ENCODE results near the gene TAPT1.

TAPT1 gene

GRCh38 chr4:16140879-16141249, 85.4 kb downstream of the TAPT1 start:
- ChIA-PET CTCF (no interaction called here), POLR2A (no interaction called here)
- TF ChIP-seq PKNOX1 (IDR thresholded peaks at IDR 0.05) (no peak), FOXA1 (IDR thresholded peaks at IDR 0.05) (no peak), SUZ12 (IDR thresholded peaks at IDR 0.05) (no peak), LEF1 (IDR thresholded peaks at IDR 0.05; ENCODE audit: borderline replicate concordance) (no peak), TARDBP (IDR thresholded peaks at IDR 0.05) (no peak), ELF4 (IDR thresholded peaks at IDR 0.05) (no peak), CTBP1 (IDR thresholded peaks at IDR 0.05; ENCODE audit: borderline replicate concordance) (no peak), FOXM1 (IDR thresholded peaks at IDR 0.05; ENCODE audit: borderline replicate concordance) (no peak), FOXK2 (IDR thresholded peaks at IDR 0.05) (no peak), NFRKB (IDR thresholded peaks at IDR 0.05) (no peak), ARNT (IDR thresholded peaks at IDR 0.05) (no peak), ZNF384 (IDR thresholded peaks at IDR 0.05) (no peak), BHLHE40 (IDR thresholded peaks at IDR 0.05; ENCODE audit: borderline replicate concordance) (no peak), SP1 (IDR thresholded peaks at IDR 0.05) (no peak), HDGF (IDR thresholded peaks at IDR 0.05; ENCODE audit: borderline replicate concordance) (no peak)
- peak; percentile 22 for DNase-seq (ENCODE audit: extremely low spot score)

GRCh38 chr4:16140231-16140878, 85.9 kb downstream of the TAPT1 start:
- ChIA-PET CTCF (no interaction called here), POLR2A (no interaction called here)
- TF ChIP-seq L3MBTL2 (conservative IDR thresholded peaks at IDR 0.05) (no peak), FOXA1 (IDR thresholded peaks at IDR 0.05) (no peak), NFRKB (IDR thresholded peaks at IDR 0.05) (no peak), PKNOX1 (IDR thresholded peaks at IDR 0.05) (no peak), HDGF (IDR thresholded peaks at IDR 0.05; ENCODE audit: borderline replicate concordance) (no peak), LEF1 (IDR thresholded peaks at IDR 0.05; ENCODE audit: borderline replicate concordance) (no peak)
- no peak for DNase-seq (ENCODE audit: extremely low spot score)

GRCh38 chr4:16139066-16139945, 87.0 kb downstream of the TAPT1 start:
- no peak for DNase-seq (ENCODE audit: extremely low spot score)
- ChIA-PET POLR2A (no interaction called here), CTCF (no interaction called here)
- TF ChIP-seq FOXA1 (IDR thresholded peaks at IDR 0.05), result no peak
- TF ChIP-seq HDGF (IDR thresholded peaks at IDR 0.05; ENCODE audit: borderline replicate concordance), result no peak
- TF ChIP-seq TARDBP (IDR thresholded peaks at IDR 0.05), result no peak
- no peak for TF ChIP-seq PKNOX1 (IDR thresholded peaks at IDR 0.05)
- no peak for TF ChIP-seq BHLHE40 (IDR thresholded peaks at IDR 0.05; ENCODE audit: borderline replicate concordance)
- no peak for TF ChIP-seq CTBP1 (IDR thresholded peaks at IDR 0.05; ENCODE audit: borderline replicate concordance)
- TF ChIP-seq ARNT (IDR thresholded peaks at IDR 0.05), result no peak
- TF ChIP-seq FOXK2 (IDR thresholded peaks at IDR 0.05), result no peak

- DNase-seq (ENCODE audit: extremely low spot score), result no peak
- no peak for TF ChIP-seq L3MBTL2 (conservative IDR thresholded peaks at IDR 0.05)
- TF ChIP-seq TARDBP (IDR thresholded peaks at IDR 0.05), result no peak
- no peak for TF ChIP-seq LEF1 (IDR thresholded peaks at IDR 0.05; ENCODE audit: borderline replicate concordance)
- TF ChIP-seq ELF4 (IDR thresholded peaks at IDR 0.05), result no peak
- TF ChIP-seq FOXK2 (IDR thresholded peaks at IDR 0.05), result no peak
- no peak for TF ChIP-seq PKNOX1 (IDR thresholded peaks at IDR 0.05)
- TF ChIP-seq HDGF (IDR thresholded peaks at IDR 0.05; ENCODE audit: borderline replicate concordance), result no peak
- TF ChIP-seq FOXA1 (IDR thresholded peaks at IDR 0.05), result no peak
- TF ChIP-seq SP1 (IDR thresholded peaks at IDR 0.05), result no peak
- TF ChIP-seq BHLHE40 (IDR thresholded peaks at IDR 0.05; ENCODE audit: borderline replicate concordance), result no peak
- TF ChIP-seq FOXM1 (IDR thresholded peaks at IDR 0.05; ENCODE audit: borderline replicate concordance), result no peak
- TF ChIP-seq NFRKB (IDR thresholded peaks at IDR 0.05), result no peak
- TF ChIP-seq CTBP1 (IDR thresholded peaks at IDR 0.05; ENCODE audit: borderline replicate concordance), result no peak
- TF ChIP-seq ARNT (IDR thresholded peaks at IDR 0.05), result no peak
- TF ChIP-seq SUZ12 (IDR thresholded peaks at IDR 0.05), result no peak
- ChIA-PET CTCF (no interaction called here), POLR2A (no interaction called here)
Measured at GRCh38 chr4:16136827-16137226, 89.4 kb downstream of the TAPT1 start.

- ChIA-PET CTCF (no interaction called here), POLR2A (no interaction called here)
- no peak for TF ChIP-seq CTBP1 (IDR thresholded peaks at IDR 0.05; ENCODE audit: borderline replicate concordance)
- TF ChIP-seq FOXM1 (IDR thresholded peaks at IDR 0.05; ENCODE audit: borderline replicate concordance), result no peak
- no peak for TF ChIP-seq ZNF384 (IDR thresholded peaks at IDR 0.05)
- TF ChIP-seq FOXA1 (IDR thresholded peaks at IDR 0.05), result no peak
- no peak for TF ChIP-seq L3MBTL2 (conservative IDR thresholded peaks at IDR 0.05)
- TF ChIP-seq TARDBP (IDR thresholded peaks at IDR 0.05), result no peak
- no peak for TF ChIP-seq FOXK2 (IDR thresholded peaks at IDR 0.05)
- no peak for TF ChIP-seq PKNOX1 (IDR thresholded peaks at IDR 0.05)
- no peak for TF ChIP-seq BHLHE40 (IDR thresholded peaks at IDR 0.05; ENCODE audit: borderline replicate concordance)
- no peak for DNase-seq (ENCODE audit: extremely low spot score)
Measured at GRCh38 chr4:16136311-16136710, 90.0 kb downstream of the TAPT1 start.

Data from HEK293T (cell line).